B cell (primary cell): Measurements from ENCODE around the gene ERBB2. TPM values are rescaled to one million over a fixed set of nuclear protein-coding genes. Genes with fewer than 3 reads are reported as not detected.
A peak's percentile ranks its signal among the peaks of the same experiment; 100 is the strongest.

ENCODE experiments used
- ATAC-seq: fragments of 200-7000 bp; cut with Tn5 transposase; one replicate; pipeline ENCODE4 v1.10.0; 2021; ENCODE audit warnings: low read depth, mild to moderate bottlenecking, moderate number of reproducible peaks, moderate library complexity
- CTCF ChIA-PET: fragments of 350-600 bp; sonication (Branson Sonifier 250); formaldehyde crosslinking; loops from one replicate; lab custom pipeline; 2021; ENCODE audit warnings: antibody characterized with exemption, inconsistent platforms; lab: Charles Lee
- POLR2A ChIA-PET: fragments of 350-600 bp; sonication (Branson Sonifier 250); formaldehyde crosslinking; loops from one replicate; lab custom pipeline; 2021; ENCODE audit warnings: antibody characterized with exemption; lab: Charles Lee
- DNase-seq: peaks from one replicate; pipeline ENCODE4 v3.0.0; 2013
- H2AFZ ChIP-seq: 2 replicates; pipeline ENCODE4 v1.6.1; 2012; ENCODE audit warnings: mild to moderate bottlenecking, low read depth, low read length; ENCODE audit not compliant: insufficient read depth, poor library complexity, severe bottlenecking
- H3K27ac ChIP-seq, 2 donors: 1 replicate in 1 of 2; 2 replicates in 1 of 2; pipeline ENCODE4 v1.5.1; 2012 to 2013; ENCODE audit warnings: low read length in 2 of 2, mild to moderate bottlenecking in 2 of 2, moderate library complexity in 1 of 2
- H3K27me3 ChIP-seq, 4 experiments: fragments of 200-600 bp in 1 of 4; sonication (generic) in 1 of 4; replicated peaks in 1 of 4; 1 replicate in 2 of 4; 2 replicates in 2 of 4; pipeline versions ENCODE4 v1.6.1 to v1.7.0; 2013 to 2016; ENCODE audit warnings: low read length in 3 of 4, mild to moderate bottlenecking in 2 of 4, mixed read lengths in 1 of 4, moderate library complexity in 1 of 4; ENCODE audit not compliant: insufficient read depth in 4 of 4, control insufficient read depth in 3 of 4; ENCODE audit errors: control extremely low read depth in 1 of 4
- H3K36me3 ChIP-seq, 2 experiments: replicated peaks in 1 of 2; 1 replicate in 1 of 2; 2 replicates in 1 of 2; pipeline versions ENCODE4 v1.6.1 to v1.7.1; 2013; ENCODE audit warnings: low read length in 1 of 2; ENCODE audit not compliant: insufficient read depth in 2 of 2, control insufficient read depth in 1 of 2; ENCODE audit errors: control extremely low read depth in 1 of 2, extremely low read depth in 1 of 2
- H3K4me1 ChIP-seq, 2 donors: fragments of 200-600 bp in 1 of 2; sonication (generic) in 1 of 2; 1 replicate in 1 of 2; 2 replicates in 1 of 2; pipeline versions ENCODE4 v1.5.1 to v1.6.1; 2013 to 2017; ENCODE audit warnings: low read length in 2 of 2; ENCODE audit not compliant: control insufficient read depth in 2 of 2, insufficient read depth in 2 of 2
- H3K4me2 ChIP-seq: replicated peaks from 2 replicates; pipeline ENCODE3; 2012; ENCODE audit warnings: mild to moderate bottlenecking, low read depth, low read length; ENCODE audit not compliant: poor library complexity, severe bottlenecking
- H3K4me3 ChIP-seq, 5 experiments: fragments of 200-600 bp in 1 of 5; sonication (generic) in 1 of 5; 1 replicate in 3 of 5; 2 replicates in 2 of 5; pipeline versions ENCODE4 v1.5.1 to v1.7.0; 2011 to 2016; ENCODE audit warnings: low read length in 4 of 5, mild to moderate bottlenecking in 4 of 5, low read depth in 2 of 5, control low read depth in 1 of 5, moderate library complexity in 1 of 5; ENCODE audit not compliant: insufficient read depth in 1 of 5; ENCODE audit errors: control extremely low read depth in 1 of 5, extremely low read depth in 1 of 5
- H3K79me2 ChIP-seq: fragments of 200-600 bp; sonication (generic); one replicate; pipeline ENCODE4 v1.6.0; 2016; ENCODE audit warnings: low read length; ENCODE audit not compliant: control insufficient read depth, insufficient read depth
- H3K9ac ChIP-seq: fragments of 200-600 bp; sonication (generic); 2 replicates; pipeline ENCODE4 v1.6.1; 2017; ENCODE audit warnings: mild to moderate bottlenecking, low read length, moderate library complexity
- H3K9me3 ChIP-seq, 3 donors: one replicate each; pipeline versions ENCODE4 v1.6.1 to v1.7.1; 2013; ENCODE audit warnings: low read length in 2 of 3; ENCODE audit not compliant: control insufficient read depth in 2 of 3, insufficient read depth in 1 of 3; ENCODE audit errors: control extremely low read depth in 1 of 3
- H4K20me1 ChIP-seq: 2 replicates; pipeline ENCODE4 v1.6.0; 2012; ENCODE audit warnings: mild to moderate bottlenecking, low read length; ENCODE audit not compliant: insufficient read depth, control insufficient read depth, poor library complexity, severe bottlenecking
- H3K27ac Mint-ChIP-seq: one replicate; pipeline ENCODE4 v1.8.0; 2021; ENCODE audit warnings: mixed read lengths
- H3K27me3 Mint-ChIP-seq: one replicate; pipeline ENCODE4 v1.8.0; 2021; ENCODE audit warnings: mixed read lengths
- H3K4me1 Mint-ChIP-seq: one replicate; pipeline ENCODE4 v1.8.0; 2021; ENCODE audit warnings: mixed read lengths
- H3K4me3 Mint-ChIP-seq: one replicate; pipeline ENCODE4 v1.8.0; 2021; ENCODE audit warnings: mixed read lengths
- H3K9me3 Mint-ChIP-seq: one replicate; pipeline ENCODE4 v1.8.0; 2022; ENCODE audit warnings: mixed read lengths; ENCODE audit not compliant: insufficient read depth
- CTCF ChIP-seq: fragments of 200-600 bp; IDR thresholded peaks from one replicate; pipeline ENCODE4 v1.8.0; 2022; ENCODE audit warnings: antibody characterized with exemption, mild to moderate bottlenecking
- EZH2 ChIP-seq: IDR thresholded peaks from 2 replicates; pipeline ENCODE4 v1.6.1; 2012; ENCODE audit warnings: borderline replicate concordance, low read depth, mild to moderate bottlenecking, moderate library complexity, low read length; ENCODE audit not compliant: insufficient read depth, poor library complexity, severe bottlenecking
- WGBS: methylation state at CpG from one replicate; pipeline ENCODE4 v1.1.5; 2013; ENCODE audit warnings: missing lambda C conversion rate; ENCODE audit not compliant: insufficient coverage; 5-methylcytosine and 5-hydroxymethylcytosine counted together
- intact Hi-C: fragments of 100-400 bp; cut with micrococcal nuclease; formaldehyde crosslinking; loops from one replicate; pipeline ENCODE4 v1.10.0; 2022
- polyA minus RNA-seq: library from RNA; depleted of rRNA, polyadenylated mRNA; stranded (reverse); fragments of >200 nt; gene quantifications from 2 replicates; pipeline ENCODE4 v1.2.3, GENCODE V29; 2012
- polyA plus RNA-seq: library from polyadenylated mRNA; depleted of rRNA; stranded (reverse); fragments of >200 nt; gene quantifications from 2 replicates; pipeline ENCODE4 v1.2.3, GENCODE V29; 2012
- total RNA-seq, 2 donors: library from RNA; stranded (reverse); fragments of 120-200 nt in 1 of 2; gene quantifications; 1 replicate in 1 of 2; 2 replicates in 1 of 2; pipeline versions ENCODE4 v1.2.3 to v1.2.4, GENCODE V29; 2013 to 2022

ERBB2 gene
- total RNA-seq (8.4 TPM in 2 replicates), polyA plus RNA-seq (3.2 and 4.6 TPM in 2 replicates), polyA minus RNA-seq (4.7 and 9.6 TPM in 2 replicates)
- total RNA-seq (2013) = 5.4 TPM

- Mint-ChIP-seq H3K27me3 (peaks cover 33% of the 10 kb centered on the region), H3K9me3 (no peaks in the 10 kb centered on the region), H3K4me3 (peak within 1 kb of the TSS; percentile 52), H3K27ac (no peak within 1 kb of the TSS), H3K4me1 (peaks cover 11% of the 10 kb centered on the region)
- Histone ChIP-seq H3K79me2 (no peaks in the 10 kb centered on the region), H3K4me1 (peaks cover 6 to 17% of the 10 kb centered on the region in 2 donors), H3K4me3 (peak within 1 kb of the TSS in 1 of 5 experiments; percentile 9), H4K20me1 (no peaks in the 10 kb centered on the region), H3K9me3 (peaks cover 0 to 4% (median 0%) of the 10 kb centered on the region in 3 donors), H3K9ac (peak within 1 kb of the TSS; percentile 11), H3K27ac (no peak within 1 kb of the TSS), H3K27me3 (peaks cover 0 to 33% (median 17%) of the 10 kb centered on the region in 4 experiments), H3K36me3 (peaks cover 0 to 6% of the 10 kb centered on the region in 2 experiments), H2AFZ (peak within 1 kb of the TSS; percentile 22), H3K4me2 (peak within 1 kb of the TSS; percentile 58)
- ATAC-seq (no peak), DNase-seq (no peak)
- POLR2A ChIA-PET = no interaction called here
- intact Hi-C loops = no loop called here
- TF ChIP-seq CTCF (no peak), EZH2 (peak; percentile 50)
- CTCF ChIA-PET = no interaction called here
- WGBS = 22% methylated on average over 20 of the region's 20 CpGs
Observed at GRCh38 chr17:39699818-39700147, at the start of gene ERBB2. Gene ERBB2 (plus strand): TSS chr17:39700064. CDS start chr17:39700239, 175 bp downstream.

GRCh38 chr17:39650121-39650579 is 49.7 kb upstream of the ERBB2 start:
- Mint-ChIP-seq H3K9me3 (no peaks in the 10 kb centered on the region), H3K27me3 (no peaks in the 10 kb centered on the region), H3K4me1 (peaks cover 36% of the 10 kb centered on the region), H3K27ac (no peak overlapping the region), H3K4me3 (no peak overlapping the region)
- POLR2A ChIA-PET = no interaction called here
- TF ChIP-seq EZH2 (no peak), CTCF (no peak)
- no peak for ATAC-seq
- Histone ChIP-seq H3K4me1 (peaks cover 0 to 3% of the 10 kb centered on the region in 2 donors), H3K4me3 (no peak overlapping the region), H3K9me3 (no peaks in the 10 kb centered on the region), H3K79me2 (peaks cover 70% of the 10 kb centered on the region), H4K20me1 (peaks cover 77% of the 10 kb centered on the region), H3K27me3 (no peaks in the 10 kb centered on the region), H2AFZ (no peak overlapping the region), H3K9ac (no peak overlapping the region), H3K27ac (no peak overlapping the region), H3K4me2 (no peak overlapping the region), H3K36me3 (peaks cover 0 to 20% of the 10 kb centered on the region in 2 experiments)
- intact Hi-C loops = no loop called here
- no peak for DNase-seq
- CTCF ChIA-PET = interaction anchor here (0.6 to 3.2 kb wide), 5 partner anchors 15 to 643 kb away, joined by 3 to 18 read pairs (median 5); partner anchors contain the start of gene PNMT
- WGBS = 95% methylated on average over 10 of the region's 11 CpGs
